T follicular helper cell (primary cell): Measurements from ENCODE around the gene CYB561A3.

Source experiments
- DNase-seq: peaks from one replicate; pipeline ENCODE4 v3.0.0-alpha.2; 2020; ENCODE audit warnings: low read depth

CYB561A3 gene

DNA sequence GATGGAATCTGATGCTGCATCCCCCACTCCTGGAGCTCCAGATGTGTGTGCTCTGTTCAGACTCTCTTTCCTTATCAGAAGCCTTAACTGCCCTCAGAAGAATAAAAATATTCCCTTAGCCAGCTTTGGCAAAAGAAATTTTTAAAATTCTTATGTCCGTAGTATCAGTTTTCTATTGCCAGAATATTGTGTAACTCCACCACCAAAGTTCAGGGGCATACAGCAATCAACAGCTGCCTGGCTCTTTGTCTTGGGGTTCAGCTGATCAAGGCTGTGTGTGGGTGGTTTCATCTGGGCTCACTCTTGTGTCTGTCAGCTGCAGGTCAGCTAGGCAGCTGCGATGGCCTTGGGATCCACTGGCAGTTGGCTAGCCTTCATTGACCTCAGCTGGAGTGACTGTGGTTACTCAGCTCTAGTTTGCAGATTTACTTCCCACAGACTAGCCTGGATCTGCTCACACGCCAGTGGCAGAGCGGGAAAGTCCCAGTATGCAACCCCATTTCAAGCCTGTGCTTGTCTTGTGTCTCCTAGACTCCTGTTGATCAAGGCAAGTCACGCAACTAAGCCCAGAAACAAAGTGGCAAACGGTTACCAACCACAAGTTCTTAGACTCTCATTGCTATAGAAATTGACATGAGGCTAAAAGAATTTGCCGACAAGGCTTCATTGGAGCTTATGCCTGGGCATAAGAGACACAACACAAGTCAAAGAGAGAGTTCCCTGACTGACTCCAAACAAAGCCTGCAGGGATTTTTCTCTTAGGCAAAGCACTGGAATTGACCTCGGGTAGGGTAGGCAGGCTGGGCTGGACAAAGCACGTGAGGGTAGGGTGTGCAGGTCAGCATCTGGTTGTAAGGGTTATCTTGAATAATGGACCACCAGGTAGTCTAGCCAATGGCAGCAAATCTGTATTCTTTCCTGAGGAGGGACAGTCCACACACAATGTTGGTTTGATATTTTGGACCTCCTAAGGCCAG is 8.0 kb upstream of the CYB561A3 start:
- no peak for DNase-seq

DNA sequence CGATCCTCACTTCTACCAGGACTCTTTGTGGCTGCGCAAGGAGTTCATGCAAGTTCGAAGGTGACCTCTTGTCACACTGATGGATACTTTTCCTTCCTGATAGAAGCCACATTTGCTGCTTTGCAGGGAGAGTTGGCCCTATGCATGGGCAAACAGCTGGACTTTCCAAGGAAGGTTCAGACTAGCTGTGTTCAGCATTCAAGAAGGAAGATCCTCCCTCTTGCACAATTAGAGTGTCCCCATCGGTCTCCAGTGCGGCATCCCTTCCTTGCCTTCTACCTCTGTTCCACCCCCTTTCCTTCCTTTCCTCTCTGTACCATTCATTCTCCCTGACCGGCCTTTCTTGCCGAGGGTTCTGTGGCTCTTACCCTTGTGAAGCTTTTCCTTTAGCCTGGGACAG is 7.0 kb upstream of the CYB561A3 start:
- no peak for DNase-seq

DNA sequence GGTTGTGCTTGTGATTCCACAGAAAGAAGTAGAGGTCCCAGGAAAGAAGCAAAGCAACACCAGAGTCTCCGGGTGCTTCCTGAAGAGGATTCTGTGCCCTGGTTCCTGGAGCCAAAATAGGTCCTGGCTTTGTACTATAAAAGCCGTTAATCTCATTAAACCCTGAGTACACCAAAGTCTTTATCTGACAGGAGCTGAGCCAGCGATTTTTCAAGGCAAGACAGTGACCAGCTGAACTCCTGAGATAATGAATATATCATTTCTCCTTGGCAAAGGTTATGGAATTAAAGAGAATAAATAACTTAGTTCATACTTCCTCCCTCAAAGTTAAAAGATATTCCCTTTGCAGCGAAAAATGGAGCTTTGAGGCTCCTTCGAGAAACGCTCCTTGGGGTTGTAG is 5.7 kb upstream of the CYB561A3 start:
- DNase-seq, result no peak

DNA sequence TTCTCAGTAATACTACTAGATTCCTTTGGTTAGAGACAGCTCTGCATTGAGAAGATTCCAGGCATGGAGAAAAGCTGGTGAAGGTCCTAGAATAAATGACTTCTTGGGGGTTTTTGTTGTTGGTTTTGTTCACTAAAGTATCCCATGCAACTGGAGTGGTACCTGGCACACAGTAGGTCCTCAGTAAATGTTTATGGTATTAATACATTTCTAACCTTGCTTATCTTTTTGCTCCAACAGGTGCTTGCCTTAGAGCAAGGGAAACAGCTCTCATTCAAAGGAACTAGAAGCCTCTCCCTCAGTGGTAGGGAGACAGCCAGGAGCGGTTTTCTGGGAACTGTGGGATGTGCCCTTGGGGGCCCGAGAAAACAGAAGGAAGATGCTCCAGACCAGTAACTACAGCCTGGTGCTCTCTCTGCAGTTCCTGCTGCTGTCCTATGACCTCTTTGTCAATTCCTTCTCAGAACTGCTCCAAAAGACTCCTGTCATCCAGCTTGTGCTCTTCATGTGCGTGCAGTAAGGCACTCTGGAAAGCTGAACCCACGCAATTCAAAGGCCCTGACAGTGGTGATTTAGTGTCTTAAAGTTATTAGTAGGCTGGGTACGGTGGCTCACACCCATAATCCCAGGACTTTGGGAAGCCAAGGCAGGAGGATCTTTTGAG is 2.5 kb upstream of the CYB561A3 start:
- no peak for DNase-seq

- peak; percentile 20 for DNase-seq
Observed at GRCh38 chr11:61362542-61362875, 827 bp upstream of the CYB561A3 start.

GRCh38 chr11:61361237-61361740 is 393 bp downstream of the CYB561A3 start:
- DNase-seq, result no peak

DNA sequence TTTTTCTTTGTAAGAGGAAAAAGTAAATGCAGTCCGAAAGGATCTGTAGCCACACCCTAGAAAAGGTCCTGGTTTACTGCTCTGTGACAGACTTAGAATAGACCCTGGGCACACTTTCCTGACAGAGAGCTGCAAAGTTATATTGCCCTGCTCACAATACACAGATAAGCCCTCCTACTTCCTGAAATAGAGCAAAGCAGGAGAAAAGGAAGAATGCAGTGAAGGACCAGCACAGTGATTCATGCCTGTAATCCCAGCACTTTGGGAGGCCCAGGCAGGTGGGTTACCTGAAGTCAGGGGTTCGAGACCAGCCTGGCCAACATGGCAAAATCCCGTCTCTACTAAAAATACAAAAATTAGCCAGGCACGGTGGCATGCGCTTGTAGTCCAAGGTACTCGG is 2.2 kb downstream of the CYB561A3 start:
- no peak for DNase-seq

- DNase-seq, result no peak
Observed at GRCh38 chr11:61358566-61358965, 3.1 kb downstream of the CYB561A3 start.

DNA sequence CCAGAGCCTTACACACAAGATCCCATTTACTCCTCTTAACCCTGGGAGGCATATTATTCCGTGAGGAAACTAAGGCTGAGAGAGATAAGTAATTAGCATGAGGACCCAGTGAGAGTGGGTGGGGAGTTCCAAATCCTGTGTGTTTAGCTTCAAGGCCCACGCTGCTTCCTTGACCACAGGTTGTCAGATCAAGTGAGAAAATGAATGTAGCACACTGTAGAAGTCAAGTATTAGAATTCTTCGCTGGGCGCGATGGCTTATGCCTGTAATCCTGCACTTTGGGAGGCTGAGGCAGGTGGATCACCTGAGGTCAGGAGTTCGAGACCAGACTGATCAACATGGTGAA is 3.8 kb downstream of the CYB561A3 start:
- no peak for DNase-seq

GRCh38 chr11:61357233-61357893 is 4.3 kb downstream of the CYB561A3 start:
- no peak for DNase-seq

GRCh38 chr11:61356706-61357105 is 5.0 kb downstream of the CYB561A3 start:
- no peak for DNase-seq

DNA sequence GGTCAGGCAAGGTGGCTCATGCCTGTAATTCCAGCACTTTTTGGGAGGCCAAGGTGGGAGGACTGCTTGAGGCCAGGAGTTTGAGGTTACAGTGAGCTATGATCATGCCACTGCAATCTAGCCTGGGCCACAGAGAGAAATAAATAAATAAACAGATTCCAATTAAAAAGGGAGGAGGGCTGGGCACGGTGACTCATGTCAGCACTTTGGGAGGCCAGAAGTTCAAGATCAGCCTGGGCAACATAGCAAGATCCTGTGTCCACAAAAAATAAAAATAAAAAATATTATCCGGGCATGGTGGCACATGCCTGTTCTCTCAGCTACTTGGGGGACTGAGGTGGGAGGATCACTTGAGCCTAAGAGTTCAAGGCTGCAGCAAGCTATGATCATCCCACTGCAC is 7.5 kb downstream of the CYB561A3 start:
- DNase-seq, result no peak

DNA sequence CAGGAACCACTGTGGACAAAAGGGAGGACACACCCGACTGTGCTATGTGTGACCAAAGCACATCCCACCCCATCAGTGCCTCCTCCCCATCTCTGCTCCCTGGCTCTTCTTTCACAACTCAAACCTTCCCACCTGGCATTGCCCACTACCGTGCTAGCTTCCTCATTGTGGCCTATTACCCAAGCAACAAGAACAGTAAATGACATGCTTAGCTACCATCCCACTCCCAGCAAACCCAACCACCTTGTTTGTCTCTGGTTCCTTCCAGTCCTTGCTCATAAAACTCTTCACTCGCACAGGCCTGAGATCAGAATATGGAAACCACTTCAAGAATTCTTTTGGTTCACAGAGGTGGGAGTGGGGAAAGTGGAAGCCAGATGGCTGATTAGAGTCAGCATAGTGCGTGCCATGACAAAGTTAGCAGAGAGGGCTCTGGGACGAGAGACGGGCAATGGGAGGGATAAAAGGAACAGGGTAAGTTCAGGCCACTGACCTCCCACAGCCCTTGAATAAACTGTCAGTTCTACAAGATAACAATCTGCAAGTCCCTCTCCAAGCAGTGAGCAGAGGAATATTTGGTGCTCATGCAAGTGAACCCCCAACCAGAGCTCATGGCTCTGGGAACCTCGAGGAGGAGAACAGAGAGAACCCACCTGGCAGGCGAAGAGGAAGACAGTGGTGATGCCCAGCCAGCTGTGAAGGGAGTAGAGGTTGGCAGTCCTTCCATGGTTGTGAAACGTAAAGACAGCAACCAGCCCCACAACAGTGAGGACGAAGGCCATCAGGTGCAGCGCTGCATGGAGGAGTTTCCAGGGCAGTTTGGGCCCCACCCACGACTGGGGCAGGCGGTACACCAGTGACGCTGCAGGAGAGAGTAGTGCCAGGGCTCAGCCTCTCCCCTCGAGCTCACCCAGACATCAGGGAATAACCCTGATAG is 8.3 kb downstream of the CYB561A3 start:
- no peak for DNase-seq

- no peak for DNase-seq
Observed at GRCh38 chr11:61352038-61352437, 9.6 kb downstream of the CYB561A3 start.

DNA sequence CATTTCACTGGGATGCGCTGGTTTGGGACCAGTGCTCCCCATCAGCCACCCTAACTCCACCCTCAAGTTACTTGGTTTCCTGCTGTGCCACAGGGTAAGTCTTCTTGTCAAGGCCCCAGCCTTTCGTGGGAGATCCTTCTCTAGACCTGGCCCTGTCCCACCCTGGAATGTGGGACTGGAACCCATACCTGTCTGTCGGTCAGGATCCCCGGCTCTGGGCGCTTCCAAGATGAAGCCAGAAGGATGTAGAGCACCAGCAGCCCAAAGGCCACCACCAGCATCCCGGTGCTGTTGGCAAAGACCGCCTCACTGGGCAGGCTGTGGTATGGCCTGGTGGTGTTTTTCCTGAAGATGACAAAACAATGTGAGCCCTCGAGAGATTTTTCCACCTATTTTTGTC is 10.9 kb downstream of the CYB561A3 start:
- no peak for DNase-seq

DNA sequence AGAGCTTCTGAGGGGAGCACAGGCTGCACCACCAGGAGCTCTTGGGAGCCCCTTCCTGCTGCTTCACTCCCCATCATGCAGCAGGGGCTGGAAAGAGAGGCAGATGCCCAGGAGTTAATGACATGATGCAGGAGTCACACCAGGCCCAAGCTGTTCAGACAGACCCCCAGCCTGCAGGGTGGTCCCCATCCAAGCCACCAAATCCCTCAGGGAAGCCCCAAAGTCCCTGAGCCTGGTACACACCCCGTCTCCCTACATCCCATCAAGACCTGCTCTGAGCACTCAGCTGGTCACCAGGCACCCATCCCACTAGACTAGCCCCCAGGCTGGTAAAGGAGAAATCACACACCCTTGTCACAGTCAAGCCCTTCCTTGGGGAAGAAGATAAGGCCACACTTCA is 11.3 kb downstream of the CYB561A3 start:
- DNase-seq, result no peak

GRCh38 chr11:61349916-61350315 is 11.8 kb downstream of the CYB561A3 start:
- DNase-seq, result no peak

- DNase-seq, result no peak
Observed at GRCh38 chr11:61349189-61349751, 12.4 kb downstream of the CYB561A3 start.

GRCh38 chr11:61347916-61348461 is 13.7 kb downstream of the CYB561A3 start:
- no peak for DNase-seq

DNA sequence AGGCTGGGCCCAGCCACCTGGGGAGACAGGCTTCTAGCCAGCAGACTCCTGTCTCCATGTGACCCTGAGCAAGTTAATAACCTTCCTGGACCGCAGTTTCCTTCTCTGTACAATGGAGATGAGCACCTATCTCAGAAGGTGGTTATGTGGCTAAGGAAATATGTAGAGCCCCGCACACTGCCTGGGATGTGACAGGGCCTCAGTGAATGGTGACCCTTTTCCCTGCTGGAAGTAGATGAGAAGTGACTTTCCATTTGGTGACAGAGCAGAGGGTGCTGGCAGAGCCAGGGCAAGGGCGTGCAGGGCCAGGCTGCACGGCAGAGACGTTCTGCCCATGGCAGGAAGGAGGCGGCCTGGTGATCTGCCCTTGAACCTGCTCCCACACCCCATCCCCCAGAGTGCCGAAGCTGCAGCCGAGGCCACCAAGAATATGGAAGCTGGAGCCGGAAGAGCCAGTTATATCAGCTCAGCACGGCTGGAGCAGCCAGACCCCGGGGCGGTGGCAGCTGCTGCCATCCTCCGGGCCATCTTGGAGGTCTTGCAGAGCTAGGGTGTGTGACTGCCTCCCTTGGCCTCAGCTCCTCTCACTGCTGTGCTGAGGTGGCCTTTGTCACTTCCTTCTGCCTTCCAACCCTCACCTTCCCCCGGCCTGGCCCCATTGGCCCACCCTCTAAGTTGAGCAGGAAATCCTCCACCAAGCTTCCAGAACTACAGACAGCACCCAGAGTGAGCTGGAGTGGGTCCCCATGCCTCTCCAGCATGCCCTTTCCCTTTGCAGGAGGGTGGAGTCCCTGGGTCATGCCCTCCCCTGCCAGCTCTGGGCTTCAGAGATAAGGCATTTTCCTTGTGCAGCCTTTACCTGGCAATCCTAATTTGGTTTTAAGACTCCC is 15.5 kb downstream of the CYB561A3 start:
- no peak for DNase-seq
